ENCODE data around the gene ASF1B. TPM values are rescaled to one million over a fixed set of nuclear protein-coding genes. Genes with fewer than 3 reads are reported as not detected.
A peak's percentile ranks its signal among the peaks of the same experiment; 100 is the strongest.

Gene ASF1B
- total and polyA plus RNA-seq, 2 donors from 2014 or later: 0.49 to 1.8 TPM

- H3K9ac ChIP-seq (ENCODE audit: low read length in 3 of 3): no peak overlapping the region
- H3K27ac ChIP-seq (ENCODE audit: low read depth in 2 of 2, low read length in 2 of 2): no peak overlapping the region
- no peaks in the 10 kb centered on the region for H3K9me3 ChIP-seq (ENCODE audit: control insufficient read depth in 2 of 3, insufficient read depth in 1 of 3, low read length in 3 of 3)
- H3K4me1 ChIP-seq (ENCODE audit: control insufficient read depth in 2 of 3, insufficient read depth in 2 of 3, low read depth in 1 of 3, low read length in 3 of 3): peaks cover 0 to 4% (median 4%) of the 10 kb centered on the region in 3 donors
- peaks cover 0 to 2% (median 2%) of the 10 kb centered on the region in 3 donors for H3K36me3 ChIP-seq (ENCODE audit: control insufficient read depth in 2 of 3, insufficient read depth in 3 of 3, low read length in 3 of 3)
- H3K4me3 ChIP-seq (ENCODE audit: low read length in 3 of 3): no peak overlapping the region
- DNase-seq: no peak
- TF ChIP-seq CTCF (IDR thresholded peaks at IDR 0.05; ENCODE audit: borderline replicate concordance, extremely low read depth, insufficient read depth): no peak
- intact Hi-C loops (cut with DNase I): no loop called here
- H3K27me3 ChIP-seq (ENCODE audit: control insufficient read depth, insufficient read depth, low read length): no peaks in the 10 kb centered on the region
- FAIRE-seq: no peak
Measured at GRCh38 chr19:14086098-14086497, 50.3 kb downstream of the ASF1B start.

- FAIRE-seq: no peak
- intact Hi-C loops (cut with DNase I): no loop called here
Measured at GRCh38 chr19:14085309-14085995, 50.9 kb downstream of the ASF1B start, which contains the start of gene C19orf67. Gene C19orf67, minus strand, starts transcription at chr19:14085783. Its CDS starts 156 bp downstream, at chr19:14085627.

GRCh38 chr19:14082675-14082960, 53.8 kb downstream of the ASF1B start:
- FAIRE-seq: no peak
- intact Hi-C loops (cut with DNase I): no loop called here
- no peak for TF ChIP-seq CTCF (IDR thresholded peaks at IDR 0.05; ENCODE audit: borderline replicate concordance, extremely low read depth, insufficient read depth)

More at GRCh38 chr19:14085309-14085995, 50.9 kb downstream of the ASF1B start, which contains the start of gene C19orf67:
- DNase-seq: peak in 1 of 5 donors; percentile 80
- no peaks in the 10 kb centered on the region for H3K9me3 ChIP-seq (ENCODE audit: control insufficient read depth in 2 of 3, insufficient read depth in 1 of 3, low read length in 3 of 3)
- TF ChIP-seq CTCF (IDR thresholded peaks at IDR 0.05; ENCODE audit: borderline replicate concordance, extremely low read depth, insufficient read depth): no peak
- H3K4me3 ChIP-seq (ENCODE audit: low read length in 3 of 3): no peak within 1 kb of the TSS
- H3K4me1 ChIP-seq (ENCODE audit: control insufficient read depth in 2 of 3, insufficient read depth in 2 of 3, low read depth in 1 of 3, low read length in 3 of 3): peaks cover 0 to 5% (median 4%) of the 10 kb centered on the region in 3 donors
- H3K9ac ChIP-seq (ENCODE audit: low read length in 3 of 3): no peak within 1 kb of the TSS
- no peak within 1 kb of the TSS for H3K27ac ChIP-seq (ENCODE audit: low read depth in 2 of 2, low read length in 2 of 2)
- no peaks in the 10 kb centered on the region for H3K27me3 ChIP-seq (ENCODE audit: control insufficient read depth, insufficient read depth, low read length)
- peaks cover 0 to 2% (median 2%) of the 10 kb centered on the region in 3 donors for H3K36me3 ChIP-seq (ENCODE audit: control insufficient read depth in 2 of 3, insufficient read depth in 3 of 3, low read length in 3 of 3)

More at GRCh38 chr19:14082675-14082960, 53.8 kb downstream of the ASF1B start:
- Histone ChIP-seq H3K27me3 (ENCODE audit: control insufficient read depth, insufficient read depth, low read length) (no peaks in the 10 kb centered on the region), H3K4me3 (ENCODE audit: low read length in 3 of 3) (peak overlapping the region in 1 of 3 donors; percentile 85), H3K27ac (ENCODE audit: low read depth in 2 of 2, low read length in 2 of 2) (no peak overlapping the region), H3K9ac (ENCODE audit: low read length in 3 of 3) (peak overlapping the region in 1 of 3 donors; percentile 90), H3K36me3 (ENCODE audit: control insufficient read depth in 2 of 3, insufficient read depth in 3 of 3, low read length in 3 of 3) (peaks cover 0 to 2% (median 0%) of the 10 kb centered on the region in 3 donors), H3K9me3 (ENCODE audit: control insufficient read depth in 2 of 3, insufficient read depth in 1 of 3, low read length in 3 of 3) (no peaks in the 10 kb centered on the region), H3K4me1 (ENCODE audit: control insufficient read depth in 2 of 3, insufficient read depth in 2 of 3, low read depth in 1 of 3, low read length in 3 of 3) (peaks cover 0 to 9% (median 4%) of the 10 kb centered on the region in 3 donors)
- DNase-seq: no peak

All from kidney (tissue), 14 donors.